ENCODE measurements around the gene KLHL10.
"Not testable (repeated sequence)": the region's sequence is repeated elsewhere in the genome, so short reads cannot be mapped to it uniquely, and the experiment has no call there.

The KLHL10 gene

DNA sequence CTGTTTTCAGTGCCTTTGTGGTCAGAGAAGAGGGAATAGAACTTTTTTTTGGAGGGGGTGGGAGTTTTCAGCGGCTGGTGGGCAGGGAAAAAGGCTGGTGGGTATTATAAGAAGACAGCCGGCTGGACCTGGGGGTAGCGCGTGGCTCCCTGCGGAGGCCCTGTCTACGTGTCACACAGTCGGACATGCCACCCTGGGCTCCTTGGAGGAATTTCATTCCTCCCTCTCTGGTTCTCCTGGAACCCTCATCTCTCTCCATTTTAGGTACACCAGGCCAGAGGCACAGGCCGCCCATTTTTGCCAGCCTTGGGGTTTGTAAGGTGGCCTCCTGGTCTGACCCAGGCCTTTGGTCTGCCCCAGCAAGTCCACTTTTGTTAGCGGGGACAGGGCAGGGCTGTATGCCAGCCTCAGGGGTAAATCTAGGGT lies 23.9 kb upstream of the KLHL10 start:
- DNase-seq = no peak

DNA sequence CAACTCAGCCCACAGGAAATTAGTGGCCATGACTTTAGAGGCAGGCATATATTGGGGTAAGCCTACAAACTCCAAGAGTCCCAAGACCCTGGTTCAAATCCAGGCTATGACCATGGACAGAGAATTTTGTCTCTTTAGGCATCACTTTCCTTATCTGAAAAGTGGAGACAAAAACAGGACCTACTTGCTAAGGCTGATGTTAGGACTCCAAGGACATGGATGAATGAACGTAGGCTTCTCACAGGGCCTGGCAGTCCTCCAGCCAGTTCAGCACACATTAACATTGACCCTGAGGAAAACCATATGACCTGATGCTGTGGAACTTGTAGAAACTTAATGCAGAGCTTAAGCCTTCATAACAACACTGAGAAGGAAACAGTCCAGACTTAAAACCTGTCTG lies 23.4 kb upstream of the KLHL10 start:
- DNase-seq = no peak

DNA sequence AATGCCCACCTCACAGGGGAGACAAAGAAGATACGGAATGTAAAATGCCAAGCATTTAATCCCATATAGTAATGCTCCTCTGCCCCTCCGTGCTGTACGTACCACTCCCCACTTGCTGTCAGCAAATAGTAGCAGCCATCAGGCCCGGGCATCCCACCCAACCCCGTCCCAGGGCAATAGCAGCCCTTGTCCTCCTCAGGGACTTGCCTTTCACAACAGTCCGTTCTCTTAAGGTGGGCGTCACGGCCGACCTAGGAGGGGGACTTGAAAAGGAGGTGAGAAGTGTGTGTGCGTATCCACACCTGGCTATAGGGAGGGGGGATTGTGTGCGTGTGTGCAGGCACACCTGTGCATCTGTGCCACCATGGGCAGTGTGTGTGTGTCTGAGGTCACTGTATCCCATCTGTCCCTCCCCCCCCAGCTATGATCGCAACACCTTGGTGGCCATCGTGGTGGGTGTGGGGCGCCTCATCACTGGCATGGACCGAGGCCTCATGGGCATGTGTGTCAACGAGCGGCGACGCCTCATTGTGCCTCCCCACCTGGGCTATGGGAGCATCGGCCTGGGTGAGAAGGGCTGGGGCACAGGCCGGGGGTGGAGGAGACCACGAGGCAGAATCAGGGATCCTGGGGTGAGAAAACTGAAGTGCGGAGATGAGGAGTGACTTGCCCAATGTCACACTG lies 20.8 kb upstream of the KLHL10 start:
- DNase-seq = no peak

DNA sequence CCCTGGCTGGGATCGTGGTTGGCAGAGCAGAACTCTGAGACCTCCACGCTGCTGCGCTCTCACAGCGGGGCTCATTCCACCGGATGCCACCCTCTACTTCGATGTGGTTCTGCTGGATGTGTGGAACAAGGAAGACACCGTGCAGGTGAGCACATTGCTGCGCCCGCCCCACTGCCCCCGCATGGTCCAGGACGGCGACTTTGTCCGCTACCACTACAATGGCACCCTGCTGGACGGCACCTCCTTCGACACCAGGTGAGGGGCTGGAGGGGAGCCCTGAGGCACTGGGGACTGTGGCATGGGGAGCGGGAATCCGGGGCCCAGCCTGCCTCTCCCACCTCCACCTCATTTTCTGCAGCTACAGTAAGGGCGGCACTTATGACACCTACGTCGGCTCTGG lies 19.6 kb upstream of the KLHL10 start:
- no peak for DNase-seq

DNA sequence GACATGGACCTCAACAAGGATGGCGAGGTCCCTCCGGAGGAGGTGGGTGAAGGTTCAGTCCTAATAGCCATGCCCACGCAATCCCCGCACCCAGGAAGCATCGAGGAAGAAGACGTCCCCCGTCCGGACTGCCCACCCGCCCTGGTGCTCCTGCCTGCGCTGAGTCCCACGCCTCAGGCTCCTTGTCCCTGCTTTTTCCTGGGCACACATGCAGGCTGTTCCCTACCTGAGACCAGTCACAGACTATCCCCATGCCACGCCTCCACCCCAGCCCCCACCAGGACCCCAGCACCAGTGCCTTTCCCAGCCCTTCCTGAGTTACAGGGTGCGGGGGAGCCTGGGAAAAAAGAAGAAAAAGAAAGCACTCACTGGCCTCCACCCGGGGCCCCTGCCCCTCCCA lies 15.8 kb upstream of the KLHL10 start:
- no peak for DNase-seq

DNA sequence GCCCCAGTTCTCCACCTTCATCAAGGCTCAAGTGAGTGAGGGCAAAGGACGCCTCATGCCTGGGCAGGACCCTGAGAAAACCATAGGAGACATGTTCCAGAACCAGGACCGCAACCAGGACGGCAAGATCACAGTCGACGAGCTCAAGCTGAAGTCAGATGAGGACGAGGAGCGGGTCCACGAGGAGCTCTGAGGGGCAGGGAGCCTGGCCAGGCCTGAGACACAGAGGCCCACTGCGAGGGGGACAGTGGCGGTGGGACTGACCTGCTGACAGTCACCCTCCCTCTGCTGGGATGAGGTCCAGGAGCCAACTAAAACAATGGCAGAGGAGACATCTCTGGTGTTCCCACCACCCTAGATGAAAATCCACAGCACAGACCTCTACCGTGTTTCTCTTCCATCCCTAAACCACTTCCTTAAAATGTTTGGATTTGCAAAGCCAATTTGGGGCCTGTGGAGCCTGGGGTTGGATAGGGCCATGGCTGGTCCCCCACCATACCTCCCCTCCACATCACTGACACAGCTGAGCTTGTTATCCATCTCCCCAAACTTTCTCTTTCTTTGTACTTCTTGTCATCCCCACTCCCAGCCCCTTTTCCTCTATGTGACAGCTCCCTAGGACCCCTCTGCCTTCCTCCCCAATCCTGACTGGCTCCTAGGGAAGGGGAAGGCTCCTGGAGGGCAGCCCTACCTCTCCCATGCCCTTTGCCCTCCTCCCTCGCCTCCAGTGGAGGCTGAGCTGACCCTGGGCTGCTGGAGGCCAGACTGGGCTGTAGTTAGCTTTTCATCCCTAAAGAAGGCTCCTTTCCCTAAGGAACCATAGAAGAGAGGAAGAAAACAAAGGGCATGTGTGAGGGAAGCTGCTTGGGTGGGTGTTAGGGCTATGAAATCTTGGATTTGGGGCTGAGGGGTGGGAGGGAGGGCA lies 15.1 kb upstream of the KLHL10 start:
- no peak for DNase-seq

DNA sequence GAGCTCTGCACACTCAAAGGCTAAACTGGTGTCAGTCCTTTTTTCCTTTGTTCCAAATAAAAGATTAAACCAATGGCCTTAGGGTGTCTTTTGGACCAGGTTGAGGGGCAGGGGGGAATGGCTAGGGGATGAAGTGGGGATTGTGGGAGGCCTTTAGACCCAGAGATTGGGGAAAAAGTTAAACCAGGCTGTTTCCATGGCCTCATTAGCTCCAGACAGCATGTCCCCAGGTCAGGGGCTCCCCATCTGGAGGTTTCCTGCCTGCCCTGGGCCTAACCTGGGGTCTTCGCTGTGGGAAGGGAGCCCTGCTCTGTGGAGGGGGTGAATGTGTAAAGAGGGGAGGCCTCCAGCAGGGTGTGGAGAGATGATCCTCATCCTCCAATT lies 14.5 kb upstream of the KLHL10 start:
- no peak for DNase-seq

DNA sequence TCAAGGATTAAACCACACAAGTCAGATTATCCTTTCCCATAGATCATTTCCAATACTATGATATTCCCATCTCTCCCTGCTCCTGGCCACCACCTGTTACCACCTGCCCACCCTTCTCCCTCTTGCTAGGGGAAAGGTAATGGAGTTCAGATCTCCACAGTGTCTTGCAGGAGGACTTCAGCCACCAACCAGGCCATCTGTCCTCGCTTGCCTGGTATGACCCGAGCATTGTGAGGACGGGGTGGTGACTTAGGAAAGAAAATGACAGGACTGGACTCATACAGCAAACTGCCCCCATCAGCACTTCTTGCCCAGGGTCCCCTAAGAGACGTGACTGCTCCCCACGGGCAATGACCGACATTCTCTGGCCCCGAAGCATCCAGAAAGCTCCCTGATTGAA lies 14.0 kb upstream of the KLHL10 start:
- DNase-seq = no peak

DNA sequence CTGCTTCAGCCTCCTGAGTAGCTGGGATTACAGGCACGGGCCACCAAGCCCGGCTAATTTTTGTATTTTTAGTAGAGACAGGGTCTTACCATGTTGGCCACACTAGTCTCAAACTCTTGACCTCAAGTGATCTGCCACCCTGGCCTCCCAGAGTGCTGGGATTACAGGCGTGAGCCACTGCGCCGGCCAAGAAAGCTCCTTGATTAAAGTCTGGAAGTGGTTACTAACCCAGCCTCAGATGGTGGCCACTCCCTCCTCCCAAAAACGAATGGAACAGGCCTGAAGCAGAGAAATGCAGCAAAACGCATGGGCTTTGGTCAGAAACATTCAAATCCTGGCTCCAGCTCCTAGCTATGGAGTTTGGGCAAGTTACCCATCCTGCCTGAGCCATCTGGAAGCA lies 13.5 kb upstream of the KLHL10 start:
- no peak for DNase-seq

DNA sequence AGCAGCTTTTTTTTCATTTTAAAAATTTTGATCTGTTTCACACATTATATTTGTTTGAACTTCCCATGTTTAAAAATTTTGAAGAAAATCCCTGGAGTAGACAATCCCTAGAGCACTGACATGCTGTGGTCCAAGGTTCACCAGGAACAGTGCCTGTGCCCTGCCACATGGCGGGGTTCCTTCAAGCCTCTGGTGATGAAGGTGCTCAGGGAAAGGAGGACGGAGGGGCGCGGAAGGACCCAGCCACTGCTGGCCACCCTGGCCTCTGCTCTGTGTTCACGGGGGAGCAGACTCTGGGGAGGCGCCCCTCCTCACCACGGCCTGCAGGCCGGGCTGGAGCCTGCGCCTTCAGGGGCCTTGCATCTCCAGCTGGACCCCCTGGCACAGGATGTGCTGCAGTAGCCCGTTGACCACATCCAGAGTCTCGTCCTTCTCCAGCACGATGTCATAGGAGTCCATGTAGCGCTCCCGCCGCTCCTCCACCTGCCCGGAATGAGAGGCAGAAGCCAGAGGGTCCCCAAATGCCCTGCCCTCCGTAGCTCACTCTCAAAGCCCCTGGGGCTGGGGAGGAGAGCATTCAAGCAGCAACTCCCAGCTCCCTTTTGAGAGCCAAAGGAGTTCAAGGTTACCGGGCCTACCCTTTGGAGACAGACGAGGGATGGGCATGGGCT lies 12.3 kb upstream of the KLHL10 start:
- DNase-seq = no peak

DNA sequence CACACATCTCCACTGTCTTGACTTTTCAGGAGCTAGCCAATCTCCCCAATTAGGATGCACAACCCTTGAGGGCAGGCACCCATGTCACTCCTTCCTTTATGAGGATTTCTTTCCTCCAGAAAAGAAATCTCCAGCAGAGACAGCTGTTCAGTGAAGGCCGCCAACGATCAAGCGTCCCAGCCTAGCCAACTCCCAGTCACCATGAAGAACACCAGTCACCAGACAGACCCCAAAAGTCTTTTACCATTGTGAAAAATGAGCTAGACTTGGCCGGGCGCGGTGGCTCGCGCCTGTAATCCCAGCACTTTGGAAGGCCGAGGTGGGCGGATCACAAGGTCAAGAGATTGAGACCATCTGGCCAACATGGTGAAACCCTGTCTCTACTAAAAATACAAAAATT lies 7.7 kb upstream of the KLHL10 start:
- DNase-seq = not testable (repeated sequence)

DNA sequence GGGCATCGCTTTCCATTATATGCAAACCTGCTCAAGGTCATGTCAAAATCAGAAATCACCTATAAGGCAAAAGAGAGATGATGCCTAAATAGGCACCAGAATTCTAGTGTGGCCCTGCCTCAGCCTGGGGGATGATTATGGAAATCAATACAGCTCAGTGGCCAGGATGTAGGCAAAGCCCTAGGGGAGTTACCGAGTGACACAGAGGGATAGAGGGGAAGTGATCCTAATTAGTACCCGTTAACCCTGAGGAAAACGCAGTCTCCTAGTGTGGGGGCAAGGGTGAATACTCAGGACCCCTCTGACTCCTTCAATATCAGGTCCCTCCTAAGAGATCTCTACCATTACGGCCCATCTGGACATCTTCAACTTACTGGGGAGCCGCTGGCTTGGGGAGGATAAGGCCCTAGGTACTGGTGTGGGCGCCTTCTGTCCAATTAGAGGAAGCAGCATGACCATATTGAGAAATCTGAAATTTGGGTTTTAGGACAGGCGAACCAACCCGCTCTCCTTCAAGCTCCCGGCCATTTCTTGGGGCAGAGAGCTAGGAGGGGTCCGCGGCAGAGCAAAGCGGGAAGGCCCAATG lies 2.3 kb upstream of the KLHL10 start:
- DNase-seq = no peak

DNA sequence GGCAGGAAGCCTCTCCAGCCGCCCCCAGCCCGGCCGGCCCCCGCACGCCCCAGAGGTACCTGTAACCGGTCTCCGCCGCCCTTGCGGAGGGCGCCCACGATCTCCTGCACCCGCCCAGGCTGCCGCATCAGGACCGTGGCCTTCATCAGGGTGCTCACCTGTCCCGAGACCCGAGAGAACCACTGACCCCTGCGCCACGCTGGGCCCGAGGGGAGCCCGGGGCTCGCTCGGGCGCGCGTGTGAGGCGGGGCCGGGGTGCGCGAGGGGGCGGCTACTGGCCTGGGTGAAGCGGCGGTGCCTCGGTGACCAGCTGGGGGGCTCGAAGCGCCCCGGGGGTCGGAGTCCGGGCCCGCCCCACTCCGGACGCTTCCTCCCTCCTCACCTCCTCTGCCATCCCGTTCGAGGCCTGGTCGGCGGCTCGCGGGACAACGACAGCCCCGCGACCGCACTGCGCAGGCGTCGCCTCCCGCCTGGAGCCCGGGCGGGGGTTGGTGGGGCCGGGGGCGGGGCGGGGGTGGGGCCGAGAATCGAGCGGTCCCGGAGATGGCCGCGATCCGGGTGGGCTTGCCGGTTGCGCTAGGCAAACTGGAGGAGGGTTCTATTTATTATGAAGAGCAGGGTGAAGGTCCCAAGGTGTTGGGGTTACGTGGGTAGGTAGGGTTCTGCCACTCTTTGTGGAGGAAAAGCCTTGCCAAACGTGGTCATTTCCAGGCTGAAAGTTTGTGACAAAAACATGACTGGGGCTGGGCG lies 1.6 kb upstream of the KLHL10 start, which contains the start of gene NT5C3B:
TSS of gene NT5C3B (minus strand) at position 433 of the 750 bp plus-strand sequence. CDS start at position 394, 39 bp downstream.
- peak; percentile 29 for DNase-seq

DNA sequence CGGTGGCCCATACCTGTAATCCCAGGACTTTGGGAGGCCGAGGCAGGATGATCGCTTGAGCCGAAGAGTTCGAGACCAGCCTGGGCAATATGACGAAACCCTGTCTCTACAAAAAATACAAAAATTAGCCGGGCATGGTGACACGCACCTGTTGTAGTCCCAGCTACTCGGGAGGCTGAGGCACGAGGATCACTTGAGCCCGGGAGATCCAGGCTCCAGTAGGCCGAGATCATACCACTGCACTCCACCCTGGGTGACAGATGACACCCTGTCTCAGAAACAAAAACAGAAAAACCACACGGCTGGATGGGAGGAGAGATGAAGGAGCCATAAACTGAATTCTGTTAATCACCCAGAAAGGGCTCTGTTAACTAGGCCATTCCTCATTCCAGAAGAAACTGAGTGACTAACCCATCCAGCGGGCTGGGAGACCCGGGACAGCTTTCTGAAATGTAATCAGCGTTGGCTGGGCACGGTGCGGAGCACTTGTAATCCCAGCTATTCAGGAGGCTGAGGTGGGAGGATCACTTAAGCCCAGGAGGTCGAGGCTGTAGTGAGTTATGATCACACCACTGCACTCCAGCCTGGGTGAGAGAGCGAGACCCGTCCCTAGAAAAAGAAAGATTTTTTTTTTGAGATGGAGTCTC lies 952 bp upstream of the KLHL10 start:
- DNase-seq = no peak

DNA sequence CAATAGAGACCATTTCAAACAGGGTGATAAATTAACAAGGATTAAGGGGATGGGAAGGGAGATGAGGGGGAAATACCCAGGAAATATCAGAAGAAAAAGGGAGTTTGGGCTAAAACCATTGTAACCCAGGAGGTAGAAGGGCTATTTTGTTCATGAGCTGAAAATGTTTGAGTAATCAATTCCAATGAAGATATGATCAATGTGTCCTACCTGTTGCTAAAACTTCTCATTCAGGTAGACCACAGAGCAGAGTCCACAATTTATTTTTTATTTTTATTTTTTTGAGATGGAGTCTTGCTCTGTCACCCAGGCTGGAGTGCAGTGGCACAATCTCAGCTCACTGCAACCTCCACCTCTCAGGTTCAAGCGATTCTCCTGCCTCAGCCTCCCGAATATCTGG lies 1.8 kb downstream of the KLHL10 start:
- not testable (repeated sequence) for DNase-seq

DNA sequence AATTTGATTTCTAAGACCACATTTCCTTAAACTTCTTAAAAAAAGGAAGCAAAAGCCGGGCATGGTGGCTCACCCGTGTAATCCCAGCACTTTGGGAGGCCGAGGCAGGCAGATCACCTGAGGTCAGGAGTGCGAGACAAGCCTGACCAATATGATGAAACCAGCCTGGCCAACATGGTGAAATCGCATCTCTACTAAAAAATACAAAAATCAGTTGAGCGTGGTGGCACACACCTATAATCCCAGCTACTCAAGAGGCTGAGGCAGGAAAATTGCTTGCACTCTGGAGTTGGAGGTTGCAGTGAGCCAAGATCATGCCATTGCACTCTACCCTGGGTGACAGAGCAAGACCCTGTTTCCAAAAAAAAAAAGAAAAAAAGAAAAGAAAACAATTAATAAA lies 3.2 kb downstream of the KLHL10 start:
- not testable (repeated sequence) for DNase-seq

DNA sequence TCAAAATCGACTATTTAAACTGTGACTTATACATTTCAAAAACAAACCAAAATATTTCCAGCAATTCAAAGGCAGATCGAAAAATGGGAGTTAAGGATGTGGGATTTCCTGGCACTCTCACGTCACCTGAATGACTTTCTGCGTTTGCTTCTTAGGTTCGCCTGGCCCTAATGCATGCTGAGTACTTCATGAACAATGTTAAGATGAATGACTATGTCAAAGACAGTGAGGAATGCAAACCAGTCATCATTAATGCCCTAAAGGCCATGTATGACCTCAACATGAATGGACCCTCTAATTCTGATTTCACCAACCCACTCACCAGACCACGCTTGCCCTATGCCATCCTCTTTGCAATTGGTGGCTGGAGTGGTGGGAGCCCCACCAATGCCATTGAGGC lies 7.3 kb downstream of the KLHL10 start:
- no peak for DNase-seq

DNA sequence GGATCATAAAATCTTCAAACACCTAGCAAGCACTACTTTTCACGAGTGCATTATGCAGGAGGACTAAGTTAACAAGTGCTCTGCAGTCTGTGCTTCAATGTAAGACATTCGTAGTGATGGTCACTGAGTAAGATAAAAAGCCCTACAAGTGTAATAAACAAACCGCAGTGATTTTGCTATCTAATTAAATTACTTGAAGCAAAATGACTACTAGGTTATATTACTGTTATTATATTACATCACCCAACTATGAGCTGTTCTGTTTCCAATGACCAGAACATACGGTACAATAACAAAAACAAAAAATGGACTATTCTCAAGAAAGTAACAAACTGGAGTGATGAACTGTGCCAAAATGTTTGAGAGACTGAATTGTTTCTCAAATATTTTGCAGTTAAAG lies 11.2 kb downstream of the KLHL10 start:
- DNase-seq = no peak

DNA sequence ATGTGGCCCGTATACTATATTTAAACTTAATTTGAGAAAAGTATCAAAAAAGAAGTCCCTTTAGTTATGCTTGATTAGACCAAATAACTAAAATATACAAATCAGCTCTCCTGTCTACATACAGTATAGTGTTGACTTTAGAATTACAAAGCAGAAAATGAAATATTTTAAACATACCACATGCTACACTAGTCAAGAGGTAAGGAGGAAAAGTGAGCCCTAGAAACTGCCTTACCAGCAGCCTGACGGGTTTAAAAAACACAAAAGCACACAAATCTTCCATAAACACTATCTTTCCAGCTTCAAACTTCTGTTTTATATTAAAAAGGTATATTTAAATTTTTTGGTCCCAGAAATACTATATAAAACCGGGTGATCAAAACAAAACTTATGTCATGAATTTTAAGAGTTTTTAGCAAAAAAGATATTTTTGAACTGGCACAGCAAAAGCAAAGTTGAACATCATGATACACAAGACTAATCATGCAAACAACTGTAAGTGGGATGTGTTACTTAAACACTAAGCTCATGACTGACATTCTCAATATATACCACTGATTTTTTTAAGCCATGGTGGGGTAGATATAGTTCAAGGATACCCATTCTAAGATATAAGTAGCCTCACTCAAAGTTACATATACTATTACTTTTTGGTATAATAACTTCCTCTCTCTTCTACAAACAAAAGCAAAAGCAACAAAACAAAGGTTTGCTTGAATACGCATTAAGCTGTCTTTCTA lies 11.8 kb downstream of the KLHL10 start:
- no peak for DNase-seq

DNA sequence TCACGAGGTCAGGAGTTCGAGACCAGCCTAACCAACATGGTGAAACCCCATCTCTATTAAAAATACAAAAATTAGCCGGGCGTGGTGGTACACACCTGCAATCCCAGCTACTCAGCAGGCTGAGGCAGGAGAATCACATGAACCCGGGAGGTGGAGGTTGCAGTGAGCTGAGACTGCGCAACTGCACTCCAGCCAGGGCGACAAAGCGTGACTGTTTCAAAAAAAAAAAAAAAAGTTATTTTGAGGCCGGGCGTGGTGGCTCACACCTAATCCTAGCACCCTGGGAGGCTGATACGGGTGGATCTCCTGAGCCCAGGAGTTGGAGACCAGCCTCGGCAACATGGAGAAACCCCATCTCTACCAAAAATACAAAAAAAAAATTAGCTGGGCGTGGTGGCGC lies 13.8 kb downstream of the KLHL10 start:
- DNase-seq = not testable (repeated sequence)

All from effector CD4-positive, alpha-beta T cell (primary cell).